WERI-Rb-1 (cell line): ENCODE data around the gene MPHOSPH9.

Source experiments
- DNase-seq: peaks from one replicate; pipeline ENCODE4 v3.0.0-alpha.2; 2020
- H3K27ac ChIP-seq: fragments of 250-450 bp; sonication (Bioruptor Pico); 2 replicates; pipeline ENCODE4 v1.5.1; 2020; ENCODE audit warnings: mild to moderate bottlenecking, moderate library complexity
- H3K27me3 ChIP-seq: fragments of 250-450 bp; sonication (Bioruptor Pico); 2 replicates; pipeline ENCODE4 v1.5.1; 2021; ENCODE audit warnings: mild to moderate bottlenecking, low read depth, moderate library complexity; ENCODE audit not compliant: insufficient read depth, severe bottlenecking
- H3K36me3 ChIP-seq: fragments of 250-450 bp; sonication (Bioruptor Pico); 2 replicates; pipeline ENCODE4 v1.5.1; 2020; ENCODE audit warnings: mild to moderate bottlenecking, moderate library complexity
- H3K4me3 ChIP-seq: 2 replicates; pipeline ENCODE4 v1.5.1; 2011; ENCODE audit warnings: low read depth, mild to moderate bottlenecking, control low read depth, low read length
- H3K9me3 ChIP-seq: fragments of 250-450 bp; sonication (Bioruptor Pico); 2 replicates; pipeline ENCODE4 v1.5.1; 2021; ENCODE audit warnings: mild to moderate bottlenecking, moderate library complexity; ENCODE audit not compliant: severe bottlenecking
- TF ChIP-seq, protein P1 (sequence below): IDR thresholded peaks from 2 replicates; pipeline ENCODE4 v1.5.1; 2011; ENCODE audit warnings: low read depth, mild to moderate bottlenecking, control low read depth, inconsistent platforms, low read length

MPHOSPH9 gene

DNA sequence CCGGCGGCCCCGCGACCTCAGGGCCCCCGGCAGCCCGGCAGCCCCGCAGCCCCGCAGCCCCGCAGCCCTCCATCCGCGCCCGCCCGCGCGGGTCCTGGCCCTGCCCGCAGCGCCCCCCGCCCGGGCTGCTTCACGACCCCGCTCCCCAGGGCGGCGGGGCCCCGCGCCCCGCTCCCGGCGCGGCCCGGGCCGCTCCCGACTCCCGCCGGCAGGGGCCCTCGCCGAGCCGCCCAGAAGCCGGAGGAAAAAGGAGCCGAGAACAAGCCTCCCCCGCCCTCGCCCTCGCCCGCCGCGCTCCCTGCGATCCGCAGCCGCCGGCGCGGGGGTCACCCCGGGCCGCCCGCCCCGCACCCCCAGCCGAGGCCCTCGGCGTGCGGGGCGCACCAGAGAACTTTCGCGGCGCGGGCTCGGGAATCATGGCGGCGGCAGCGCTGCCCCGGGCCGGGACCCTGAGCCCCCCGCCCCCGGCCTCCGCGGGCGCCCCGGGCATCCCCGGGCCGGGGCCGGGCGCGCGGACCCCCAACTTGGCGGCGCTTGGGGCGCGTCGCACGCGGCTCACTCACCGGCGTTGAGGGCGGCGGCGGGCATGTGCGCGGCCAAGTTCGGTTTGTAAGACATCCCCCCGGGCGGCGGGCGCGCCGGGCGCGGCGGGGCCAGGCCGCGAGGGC, 38.2 kb upstream of the MPHOSPH9 start:
- peak overlapping the region; percentile 81 for H3K4me3 ChIP-seq
- peak; percentile 73 for DNase-seq
- TF ChIP-seq, protein P1, sequence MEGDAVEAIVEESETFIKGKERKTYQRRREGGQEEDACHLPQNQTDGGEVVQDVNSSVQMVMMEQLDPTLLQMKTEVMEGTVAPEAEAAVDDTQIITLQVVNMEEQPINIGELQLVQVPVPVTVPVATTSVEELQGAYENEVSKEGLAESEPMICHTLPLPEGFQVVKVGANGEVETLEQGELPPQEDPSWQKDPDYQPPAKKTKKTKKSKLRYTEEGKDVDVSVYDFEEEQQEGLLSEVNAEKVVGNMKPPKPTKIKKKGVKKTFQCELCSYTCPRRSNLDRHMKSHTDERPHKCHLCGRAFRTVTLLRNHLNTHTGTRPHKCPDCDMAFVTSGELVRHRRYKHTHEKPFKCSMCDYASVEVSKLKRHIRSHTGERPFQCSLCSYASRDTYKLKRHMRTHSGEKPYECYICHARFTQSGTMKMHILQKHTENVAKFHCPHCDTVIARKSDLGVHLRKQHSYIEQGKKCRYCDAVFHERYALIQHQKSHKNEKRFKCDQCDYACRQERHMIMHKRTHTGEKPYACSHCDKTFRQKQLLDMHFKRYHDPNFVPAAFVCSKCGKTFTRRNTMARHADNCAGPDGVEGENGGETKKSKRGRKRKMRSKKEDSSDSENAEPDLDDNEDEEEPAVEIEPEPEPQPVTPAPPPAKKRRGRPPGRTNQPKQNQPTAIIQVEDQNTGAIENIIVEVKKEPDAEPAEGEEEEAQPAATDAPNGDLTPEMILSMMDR = peak; percentile 54
- peak overlapping the region; percentile 85 for H3K27ac ChIP-seq
- H3K36me3 ChIP-seq = peaks cover 3% of the 10 kb centered on the region
- H3K9me3 ChIP-seq = no peaks in the 10 kb centered on the region
- no peaks in the 10 kb centered on the region for H3K27me3 ChIP-seq

DNA sequence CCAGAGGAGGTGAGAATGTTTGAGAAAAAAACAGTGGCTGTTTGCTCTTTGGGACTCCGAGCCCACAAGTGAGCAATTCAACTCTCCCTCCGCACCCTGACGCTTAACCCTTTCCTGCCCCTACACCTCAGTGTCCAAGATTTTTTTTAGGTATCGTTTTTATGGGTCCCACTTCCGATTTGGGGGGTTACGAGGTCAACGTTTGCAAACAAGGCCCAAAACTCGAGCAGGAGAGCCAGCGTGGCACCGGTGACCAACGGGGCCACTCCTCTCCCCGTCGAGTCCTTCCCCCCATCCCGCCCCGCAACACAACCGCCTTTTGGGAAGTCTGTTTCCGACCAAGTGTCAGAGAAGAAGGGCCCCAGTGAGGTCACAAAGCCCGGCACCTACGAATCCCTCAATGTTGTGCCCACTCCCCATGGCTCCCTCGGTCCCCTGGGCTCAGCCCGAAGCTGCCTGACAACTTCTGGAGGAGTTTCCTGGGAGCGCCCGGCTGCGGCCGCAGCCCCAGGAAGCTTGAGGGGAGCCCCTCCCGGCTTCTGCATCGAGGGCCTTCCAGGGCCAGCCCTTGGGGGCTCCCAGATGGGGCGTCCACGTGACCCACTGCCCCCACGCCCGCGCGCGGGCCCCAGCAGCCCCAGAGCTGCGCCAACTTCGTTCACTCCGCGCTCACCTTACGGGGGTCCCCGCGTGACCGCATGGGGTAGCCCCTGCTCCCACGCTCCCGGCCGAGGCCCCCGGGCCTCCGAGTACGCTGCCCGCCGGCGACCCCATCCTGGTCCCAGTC, 37.5 kb upstream of the MPHOSPH9 start:
- no peak for DNase-seq
- peak overlapping the region; percentile 85 for H3K27ac ChIP-seq

DNA sequence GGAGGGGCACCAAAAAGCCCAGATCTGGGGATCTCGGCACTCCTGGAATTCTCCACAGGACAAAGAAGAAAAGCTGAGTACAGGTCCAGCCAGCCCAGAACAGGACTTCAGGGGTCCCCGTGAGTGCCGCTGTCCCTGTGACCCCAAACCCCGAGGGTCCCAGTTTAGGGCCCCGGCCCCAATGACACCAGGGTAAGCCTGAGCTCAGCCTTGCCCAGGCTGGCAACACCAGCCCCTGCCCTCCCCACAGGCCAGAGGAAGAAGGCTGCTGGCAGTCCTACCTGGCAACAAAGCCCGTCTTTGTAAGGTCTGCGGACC, 36.9 kb upstream of the MPHOSPH9 start:
- Histone ChIP-seq H3K27ac (peak overlapping the region; percentile 85), H3K9me3 (no peaks in the 10 kb centered on the region), H3K27me3 (no peaks in the 10 kb centered on the region), H3K36me3 (peaks cover 8% of the 10 kb centered on the region), H3K4me3 (peak overlapping the region; percentile 81)
- DNase-seq = no peak
- TF ChIP-seq, protein P1 = no peak

More for the DNA sequence above, 37.5 kb upstream of the MPHOSPH9 start:
- TF ChIP-seq, protein P1 = no peak
- no peaks in the 10 kb centered on the region for H3K27me3 ChIP-seq
- peak overlapping the region; percentile 81 for H3K4me3 ChIP-seq
- peaks cover 5% of the 10 kb centered on the region for H3K36me3 ChIP-seq
- H3K9me3 ChIP-seq = no peaks in the 10 kb centered on the region

DNA sequence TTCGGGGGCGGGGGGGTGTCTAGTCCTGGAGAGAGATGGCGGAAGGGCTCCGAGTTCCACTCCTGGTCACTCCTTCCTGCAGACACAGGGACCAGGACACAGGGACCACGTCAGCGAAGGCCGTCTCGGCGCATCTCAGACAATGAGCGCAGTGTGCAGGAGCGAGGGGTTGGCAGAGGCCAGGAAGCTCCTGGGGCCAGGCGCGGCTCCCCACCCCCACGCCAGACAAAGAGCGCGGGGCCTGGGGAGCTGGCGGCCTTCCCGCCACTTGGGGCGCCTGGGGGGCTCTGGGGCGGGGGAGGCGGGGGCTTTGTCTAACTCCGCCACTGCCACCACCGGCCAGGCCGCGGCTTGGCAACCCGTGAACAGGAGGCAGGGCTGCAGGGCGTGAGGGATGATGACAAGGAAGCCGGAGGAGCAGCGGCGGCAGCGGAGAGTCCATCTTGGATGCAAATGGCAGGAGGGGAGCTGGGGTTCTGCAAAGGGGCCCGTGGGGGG, 36.5 kb upstream of the MPHOSPH9 start:
- Histone ChIP-seq H3K36me3 (peaks cover 13% of the 10 kb centered on the region), H3K9me3 (no peaks in the 10 kb centered on the region), H3K4me3 (peak overlapping the region; percentile 81), H3K27ac (peak overlapping the region; percentile 85), H3K27me3 (no peaks in the 10 kb centered on the region)
- TF ChIP-seq, protein P1 = no peak
- DNase-seq = peak; percentile 90

DNA sequence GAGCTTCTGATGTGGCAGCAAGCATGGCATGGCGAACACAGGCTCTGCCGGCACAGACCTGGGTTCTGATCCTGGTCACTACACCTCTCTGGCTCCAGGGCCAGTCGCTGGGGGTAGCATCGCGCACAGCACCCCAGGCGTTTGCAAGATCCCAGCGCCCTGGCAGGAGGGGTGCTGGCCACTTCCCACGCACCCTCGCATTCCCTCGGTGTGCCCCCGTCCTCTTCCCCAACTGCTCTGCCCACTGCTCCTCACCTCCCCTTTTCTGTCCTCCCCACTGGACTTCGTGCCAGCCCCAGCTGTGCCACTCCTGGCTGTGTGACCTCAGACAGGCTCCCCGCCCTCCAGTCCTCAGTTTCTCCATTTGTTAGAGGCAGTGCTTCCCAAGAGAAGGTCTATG, 35.9 kb upstream of the MPHOSPH9 start:
- TF ChIP-seq, protein P1 = no peak
- H3K9me3 ChIP-seq = no peaks in the 10 kb centered on the region
- no peak overlapping the region for H3K4me3 ChIP-seq
- DNase-seq = no peak
- H3K36me3 ChIP-seq = peaks cover 16% of the 10 kb centered on the region
- H3K27ac ChIP-seq = peak overlapping the region; percentile 85
- no peaks in the 10 kb centered on the region for H3K27me3 ChIP-seq
